ENCODE measurements around the gene FBXO15. TPM values are rescaled to one million over a fixed set of nuclear protein-coding genes. Genes with fewer than 3 reads are reported as not detected.

FBXO15 gene
- total and polyA plus RNA-seq, 2 of the 8 experiments (the other 6 are each of a cell fraction or from before 2014, with no cell fraction given) = 0.84 to 0.85 TPM

GRCh38 chr18:74182335-74182734 lies 34.7 kb upstream of the FBXO15 start:
- peaks cover 2 to 11% (median 8%) of the 10 kb centered on the region in 4 experiments; a peak in 6 of 7 replicates for H3K4me1 ChIP-seq (replicated peaks in 1 of 4; ENCODE audit: control insufficient read depth in 3 of 4, insufficient read depth in 4 of 4, low read length in 3 of 4)
- no peak overlapping the region for H2BK15ac ChIP-seq (ENCODE audit: low read length)
- H2AFZ ChIP-seq (ENCODE audit: low read length) = no peak overlapping the region
- H3K27me3 ChIP-seq (replicated peaks in 1 of 4; ENCODE audit: control insufficient read depth in 3 of 4, extremely low read depth in 1 of 4, insufficient read depth in 3 of 4, low read length in 3 of 4) = no peaks in the 10 kb centered on the region
- ChIA-PET POLR2A (ENCODE audit: partially characterized antibody) (no interaction called here), CTCF (ENCODE audit: partially characterized antibody) (interaction anchor here (0.6 to 1.5 kb wide), 3 partner anchors 14 to 315 kb away, joined by 3 read pairs; no protein-coding TSS in a partner anchor)
- H4K8ac ChIP-seq (ENCODE audit: extremely low read depth, insufficient read depth, low read length) = peak overlapping the region; percentile 35; the same call in 1 of the 2 replicates
- H2BK5ac ChIP-seq (ENCODE audit: low read depth, low read length) = no peak overlapping the region
- peak overlapping the region; percentile 34; the same call in 1 of the 2 replicates for H2AK5ac ChIP-seq (ENCODE audit: low read depth, low read length)
- no peaks in the 10 kb centered on the region for H3K36me3 ChIP-seq (ENCODE audit: control insufficient read depth in 2 of 4, insufficient read depth in 4 of 4, low read length in 3 of 4)
- H3K56ac ChIP-seq (replicated peaks; ENCODE audit: insufficient read length, low read depth, low read length) = no peak overlapping the region
- H2BK12ac ChIP-seq (ENCODE audit: low read depth, low read length) = no peak overlapping the region
- TF ChIP-seq ZNF274 (IDR thresholded peaks at IDR 0.05; ENCODE audit: borderline replicate concordance, extremely low read depth, low read length) = no peak
- no peak for TF ChIP-seq RFX5 (IDR thresholded peaks at IDR 0.05; ENCODE audit: borderline replicate concordance, low read depth, low read length)
- TF ChIP-seq MAX (IDR thresholded peaks at IDR 0.05) = no peak
- no peak for TF ChIP-seq SP1 (IDR thresholded peaks at IDR 0.05; ENCODE audit: low read depth, low read length)
- H4K20me1 ChIP-seq (replicated peaks in 1 of 2; ENCODE audit: control insufficient read depth in 1 of 2, insufficient read depth in 2 of 2, low read length in 2 of 2) = no peaks in the 10 kb centered on the region
- no peaks in the 10 kb centered on the region for H3K79me1 ChIP-seq (ENCODE audit: low read depth, low read length)
- no peak overlapping the region for H3K14ac ChIP-seq (ENCODE audit: insufficient read length)
- no peak overlapping the region for H3K18ac ChIP-seq (ENCODE audit: extremely low read depth, low read length)
- no peak overlapping the region for H3K4me2 ChIP-seq (ENCODE audit: insufficient read depth in 1 of 2, low read depth in 2 of 2, low read length in 2 of 2)
- 94% methylated on average over 15 of the region's 19 CpGs; no CpG with 5 or more reads in 1 of the 2 experiments for WGBS, 2 experiments (ENCODE audit: extremely low coverage in 1 of 2, insufficient coverage in 1 of 2, insufficient read length in 1 of 2, insufficient replicate concordance in 2 of 2, low coverage in 1 of 2, low lambda C conversion rate in 2 of 2, missing lambda C conversion rate in 1 of 2)
- no peaks in the 10 kb centered on the region for H3K79me2 ChIP-seq (ENCODE audit: control insufficient read depth in 1 of 2, insufficient read depth in 2 of 2, low read length in 2 of 2)
- H4K5ac ChIP-seq (ENCODE audit: insufficient read length, low read depth, low read length) = no peak overlapping the region
- H2BK120ac ChIP-seq (replicated peaks; ENCODE audit: low read depth, low read length) = no peak overlapping the region
- H4K91ac ChIP-seq (replicated peaks; ENCODE audit: insufficient read length, low read length) = no peak overlapping the region
- DNase-seq (ENCODE audit: low read depth in 1 of 2, low spot score in 2 of 2) (no peak), FAIRE-seq (no peak)
- no peak overlapping the region for H3K4me3 ChIP-seq (ENCODE audit: extremely low read depth in 1 of 4, insufficient read depth in 2 of 4, low read depth in 3 of 4, low read length in 4 of 4)
- H3K9me3 ChIP-seq (ENCODE audit: insufficient read depth in 2 of 2, low read depth in 1 of 2, low read length in 1 of 2) = no peaks in the 10 kb centered on the region
- H3K27ac ChIP-seq (ENCODE audit: low read depth, low read length) = no peak overlapping the region
- H2BK20ac ChIP-seq (ENCODE audit: low read length) = no peak overlapping the region
- no peak overlapping the region for H3K9ac ChIP-seq (replicated peaks in 1 of 4; ENCODE audit: extremely low read depth in 1 of 4, low read depth in 3 of 4, low read length in 3 of 4)
- H3K23me2 ChIP-seq (ENCODE audit: low read depth, low read length) = no peaks in the 10 kb centered on the region
- no peak overlapping the region for H3K4ac ChIP-seq (replicated peaks; ENCODE audit: insufficient read length, low read depth, low read length)
- H3K23ac ChIP-seq (ENCODE audit: insufficient read length) = no peak overlapping the region
